HL-60 (cell line): ENCODE results near the gene ADNP.

ENCODE experiments used
- DNase-seq, 2 experiments: peaks; one replicate each; pipeline ENCODE4 v3.0.0-alpha.2; 2010 to 2020; ENCODE audit warnings: low read depth in 1 of 2, low spot score in 1 of 2
- H3K27ac ChIP-seq: fragments of 250-450 bp; sonication (Bioruptor Pico); replicated peaks from 2 replicates; pipeline ENCODE4 v1.5.1; 2020; ENCODE audit warnings: mild to moderate bottlenecking, moderate library complexity
- H3K27me3 ChIP-seq: fragments of 250-450 bp; sonication (Bioruptor Pico); 2 replicates; pipeline ENCODE4 v1.5.1; 2021; ENCODE audit warnings: mild to moderate bottlenecking, moderate library complexity; ENCODE audit not compliant: insufficient read depth, poor library complexity, severe bottlenecking
- H3K4me3 ChIP-seq: replicated peaks from 2 replicates; pipeline ENCODE4 v1.5.1; 2011; ENCODE audit warnings: mild to moderate bottlenecking, control low read depth, low read length; ENCODE audit not compliant: insufficient read depth
- GABPA ChIP-seq: IDR thresholded peaks from 2 replicates; pipeline ENCODE4 v1.6.1; 2012; ENCODE audit warnings: low read depth
- POLR2AphosphoS5 ChIP-seq: IDR thresholded peaks from 2 replicates; pipeline ENCODE4 v1.6.1; 2012; ENCODE audit warnings: low read depth
- SPI1 ChIP-seq: IDR thresholded peaks from 2 replicates; pipeline ENCODE4 v1.6.1; 2012; ENCODE audit warnings: low read depth, mild to moderate bottlenecking, borderline replicate concordance
- TF ChIP-seq, protein P1 (sequence below): IDR thresholded peaks from 2 replicates; pipeline ENCODE4 v1.6.1; 2012; ENCODE audit warnings: low read depth; ENCODE audit not compliant: insufficient replicate concordance
- TF ChIP-seq, protein P2 (sequence below): IDR thresholded peaks from one replicate; pipeline ENCODE4 v1.5.1; 2011; ENCODE audit warnings: low read length, control low read depth, inconsistent platforms; ENCODE audit not compliant: insufficient read depth

ADNP gene

DNA sequence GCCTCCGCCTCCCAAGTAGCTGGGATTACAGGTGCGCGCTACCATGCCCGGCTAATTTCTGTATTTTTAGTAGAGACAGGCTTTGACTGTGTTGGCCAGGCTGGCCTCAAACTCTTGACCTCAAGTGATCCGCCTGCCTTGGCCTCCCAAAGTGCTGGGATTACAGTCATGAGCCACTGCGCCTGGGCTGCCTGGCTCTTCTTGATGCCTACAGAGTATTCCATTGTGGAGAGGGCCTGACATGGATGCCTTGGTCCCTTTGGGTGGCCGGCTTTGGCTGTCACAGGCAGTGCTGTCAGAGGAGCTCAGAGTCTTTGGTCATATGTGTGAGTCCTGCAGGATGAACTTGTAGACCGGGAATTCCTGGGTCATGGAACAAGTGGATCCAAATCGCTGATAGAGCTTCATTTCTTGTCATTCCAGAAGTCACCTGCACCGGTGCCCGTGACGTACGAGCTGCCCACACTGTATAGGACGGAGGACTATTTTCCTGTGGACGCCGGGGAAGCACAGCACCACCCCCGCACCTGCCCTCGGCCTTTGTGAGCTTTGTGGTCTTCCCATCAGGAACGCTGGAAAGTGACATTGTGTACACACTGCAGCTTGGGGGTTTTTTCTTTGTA is 55.1 kb downstream of the ADNP start:
- TF ChIP-seq POLR2AphosphoS5, result no peak
- no peak for TF ChIP-seq SPI1
- Histone ChIP-seq H3K27me3 (no peaks in the 10 kb centered on the region), H3K27ac (no peak overlapping the region), H3K4me3 (no peak overlapping the region)
- DNase-seq, result no peak

DNA sequence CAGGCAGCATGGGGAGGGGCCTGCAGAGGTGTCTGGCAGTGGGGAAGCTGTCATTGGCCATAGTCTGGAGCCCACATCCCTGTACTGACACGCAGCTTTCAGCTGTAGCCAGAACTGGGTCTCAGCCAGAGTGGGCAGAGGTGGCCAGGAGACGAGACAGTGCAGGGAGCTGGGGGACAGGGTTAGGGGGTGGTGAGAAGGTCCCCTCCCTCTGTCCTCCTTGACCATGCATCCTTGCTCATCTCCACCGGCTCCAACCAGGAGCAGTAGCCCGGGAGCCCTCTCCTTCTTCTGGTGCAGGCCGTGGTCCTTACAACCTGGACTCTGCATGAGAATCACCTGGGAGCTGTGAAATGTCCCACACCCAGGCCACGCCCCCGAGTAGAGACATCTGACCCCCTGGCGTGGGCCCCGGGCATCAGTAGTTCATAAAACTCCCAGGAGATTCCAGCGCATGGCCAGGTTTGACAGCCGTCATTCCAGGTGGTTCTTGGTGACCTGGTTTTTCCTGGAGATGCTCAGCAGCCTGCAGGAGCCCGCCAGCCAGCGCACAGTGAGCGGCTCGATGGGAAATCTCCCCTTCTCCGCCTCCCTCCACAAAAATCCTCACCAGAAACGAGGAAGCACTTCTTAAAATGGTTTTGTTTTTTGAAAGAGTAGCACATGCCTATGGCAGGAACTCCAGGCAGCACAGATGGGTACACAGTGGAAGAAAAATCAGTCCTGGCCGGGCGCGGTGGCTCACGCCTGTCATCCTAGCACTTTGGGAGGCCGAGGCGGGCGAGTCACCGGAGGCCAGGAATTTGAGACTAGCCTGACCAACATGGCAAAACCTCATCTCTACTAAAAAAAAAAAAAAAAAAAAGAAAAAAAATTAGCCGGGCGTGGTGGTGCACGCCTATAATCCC is 56.2 kb downstream of the ADNP start:
- Histone ChIP-seq H3K27ac (no peak overlapping the region), H3K4me3 (no peak overlapping the region), H3K27me3 (no peaks in the 10 kb centered on the region)
- TF ChIP-seq, protein P1, sequence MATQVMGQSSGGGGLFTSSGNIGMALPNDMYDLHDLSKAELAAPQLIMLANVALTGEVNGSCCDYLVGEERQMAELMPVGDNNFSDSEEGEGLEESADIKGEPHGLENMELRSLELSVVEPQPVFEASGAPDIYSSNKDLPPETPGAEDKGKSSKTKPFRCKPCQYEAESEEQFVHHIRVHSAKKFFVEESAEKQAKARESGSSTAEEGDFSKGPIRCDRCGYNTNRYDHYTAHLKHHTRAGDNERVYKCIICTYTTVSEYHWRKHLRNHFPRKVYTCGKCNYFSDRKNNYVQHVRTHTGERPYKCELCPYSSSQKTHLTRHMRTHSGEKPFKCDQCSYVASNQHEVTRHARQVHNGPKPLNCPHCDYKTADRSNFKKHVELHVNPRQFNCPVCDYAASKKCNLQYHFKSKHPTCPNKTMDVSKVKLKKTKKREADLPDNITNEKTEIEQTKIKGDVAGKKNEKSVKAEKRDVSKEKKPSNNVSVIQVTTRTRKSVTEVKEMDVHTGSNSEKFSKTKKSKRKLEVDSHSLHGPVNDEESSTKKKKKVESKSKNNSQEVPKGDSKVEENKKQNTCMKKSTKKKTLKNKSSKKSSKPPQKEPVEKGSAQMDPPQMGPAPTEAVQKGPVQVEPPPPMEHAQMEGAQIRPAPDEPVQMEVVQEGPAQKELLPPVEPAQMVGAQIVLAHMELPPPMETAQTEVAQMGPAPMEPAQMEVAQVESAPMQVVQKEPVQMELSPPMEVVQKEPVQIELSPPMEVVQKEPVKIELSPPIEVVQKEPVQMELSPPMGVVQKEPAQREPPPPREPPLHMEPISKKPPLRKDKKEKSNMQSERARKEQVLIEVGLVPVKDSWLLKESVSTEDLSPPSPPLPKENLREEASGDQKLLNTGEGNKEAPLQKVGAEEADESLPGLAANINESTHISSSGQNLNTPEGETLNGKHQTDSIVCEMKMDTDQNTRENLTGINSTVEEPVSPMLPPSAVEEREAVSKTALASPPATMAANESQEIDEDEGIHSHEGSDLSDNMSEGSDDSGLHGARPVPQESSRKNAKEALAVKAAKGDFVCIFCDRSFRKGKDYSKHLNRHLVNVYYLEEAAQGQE, result no peak
- TF ChIP-seq POLR2AphosphoS5, result no peak
- TF ChIP-seq, protein P2, sequence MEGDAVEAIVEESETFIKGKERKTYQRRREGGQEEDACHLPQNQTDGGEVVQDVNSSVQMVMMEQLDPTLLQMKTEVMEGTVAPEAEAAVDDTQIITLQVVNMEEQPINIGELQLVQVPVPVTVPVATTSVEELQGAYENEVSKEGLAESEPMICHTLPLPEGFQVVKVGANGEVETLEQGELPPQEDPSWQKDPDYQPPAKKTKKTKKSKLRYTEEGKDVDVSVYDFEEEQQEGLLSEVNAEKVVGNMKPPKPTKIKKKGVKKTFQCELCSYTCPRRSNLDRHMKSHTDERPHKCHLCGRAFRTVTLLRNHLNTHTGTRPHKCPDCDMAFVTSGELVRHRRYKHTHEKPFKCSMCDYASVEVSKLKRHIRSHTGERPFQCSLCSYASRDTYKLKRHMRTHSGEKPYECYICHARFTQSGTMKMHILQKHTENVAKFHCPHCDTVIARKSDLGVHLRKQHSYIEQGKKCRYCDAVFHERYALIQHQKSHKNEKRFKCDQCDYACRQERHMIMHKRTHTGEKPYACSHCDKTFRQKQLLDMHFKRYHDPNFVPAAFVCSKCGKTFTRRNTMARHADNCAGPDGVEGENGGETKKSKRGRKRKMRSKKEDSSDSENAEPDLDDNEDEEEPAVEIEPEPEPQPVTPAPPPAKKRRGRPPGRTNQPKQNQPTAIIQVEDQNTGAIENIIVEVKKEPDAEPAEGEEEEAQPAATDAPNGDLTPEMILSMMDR, result no peak
- TF ChIP-seq SPI1, result no peak
- TF ChIP-seq GABPA, result no peak
- no peak for DNase-seq

DNA sequence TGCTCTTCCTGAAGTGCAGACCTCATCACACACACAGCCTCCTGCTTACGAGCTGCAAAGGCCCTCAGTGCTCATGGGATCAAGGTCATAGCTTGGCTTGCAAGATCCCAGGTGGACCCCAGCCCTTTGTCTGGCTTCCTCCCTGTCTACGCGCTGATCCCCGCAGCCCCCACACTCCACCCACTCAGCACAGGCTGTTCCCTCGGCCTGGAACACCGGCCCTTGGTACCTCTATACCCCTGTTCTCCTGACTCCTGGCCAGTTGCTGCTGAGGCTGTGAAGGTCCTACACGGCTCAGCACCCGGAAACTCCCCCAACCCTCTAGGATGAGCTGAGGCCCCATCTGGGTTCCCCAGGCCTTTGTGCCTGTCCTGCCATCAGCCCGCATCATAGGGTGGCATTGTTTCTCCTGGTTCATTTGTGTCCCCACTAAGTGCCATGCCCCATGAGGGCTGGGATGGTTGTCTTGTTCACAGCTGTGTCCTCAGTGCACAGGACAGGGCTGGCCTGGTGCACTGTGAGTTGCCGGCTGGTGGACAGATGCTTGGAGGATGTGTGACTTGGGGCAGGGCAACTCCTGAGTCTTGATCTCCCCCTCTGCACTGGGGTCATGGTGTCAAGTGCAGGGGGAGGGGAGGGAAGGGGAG is 57.0 kb downstream of the ADNP start:
- Histone ChIP-seq H3K27ac (no peak overlapping the region), H3K4me3 (no peak overlapping the region), H3K27me3 (no peaks in the 10 kb centered on the region)
- TF ChIP-seq GABPA, result no peak
- TF ChIP-seq POLR2AphosphoS5, result no peak
- TF ChIP-seq, protein P1, result no peak
- no peak for TF ChIP-seq SPI1
- TF ChIP-seq, protein P2, result no peak
- no peak for DNase-seq

DNA sequence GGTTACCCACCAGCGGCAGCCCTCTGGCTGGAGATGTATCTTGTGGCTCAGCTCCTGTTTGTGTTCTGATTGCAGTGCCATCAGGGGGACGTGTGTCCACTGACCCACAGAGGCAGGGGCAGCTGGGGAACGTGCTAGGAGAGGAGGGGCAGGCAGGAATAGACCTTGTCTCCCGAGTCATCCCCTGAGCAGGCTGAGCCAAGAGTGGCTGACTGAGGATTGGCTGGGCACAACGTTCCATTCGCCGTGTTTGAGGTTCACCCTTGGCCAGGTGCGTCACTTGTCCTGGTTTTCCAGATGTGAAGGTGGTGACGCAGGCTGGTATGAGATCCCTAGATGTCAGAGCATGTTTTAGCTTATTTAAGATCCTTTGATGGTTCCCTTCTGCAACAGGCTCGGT is 57.7 kb downstream of the ADNP start:
- no peaks in the 10 kb centered on the region for H3K27me3 ChIP-seq
- TF ChIP-seq SPI1, result no peak
- TF ChIP-seq, protein P2, result no peak
- TF ChIP-seq, protein P1, result no peak
- no peak for TF ChIP-seq GABPA
- TF ChIP-seq POLR2AphosphoS5, result no peak
- H3K27ac ChIP-seq, result no peak overlapping the region
- no peak for DNase-seq
- H3K4me3 ChIP-seq, result no peak overlapping the region
